HG03139 (cell line): Measurements from ENCODE around the gene EPN2.

Source experiments
- ATAC-seq: cut with Tn5 transposase; IDR thresholded peaks from one replicate; pipeline ENCODE4 v1.9.1; 2021; ENCODE audit not compliant: unreplicated experiment

The EPN2 gene

DNA sequence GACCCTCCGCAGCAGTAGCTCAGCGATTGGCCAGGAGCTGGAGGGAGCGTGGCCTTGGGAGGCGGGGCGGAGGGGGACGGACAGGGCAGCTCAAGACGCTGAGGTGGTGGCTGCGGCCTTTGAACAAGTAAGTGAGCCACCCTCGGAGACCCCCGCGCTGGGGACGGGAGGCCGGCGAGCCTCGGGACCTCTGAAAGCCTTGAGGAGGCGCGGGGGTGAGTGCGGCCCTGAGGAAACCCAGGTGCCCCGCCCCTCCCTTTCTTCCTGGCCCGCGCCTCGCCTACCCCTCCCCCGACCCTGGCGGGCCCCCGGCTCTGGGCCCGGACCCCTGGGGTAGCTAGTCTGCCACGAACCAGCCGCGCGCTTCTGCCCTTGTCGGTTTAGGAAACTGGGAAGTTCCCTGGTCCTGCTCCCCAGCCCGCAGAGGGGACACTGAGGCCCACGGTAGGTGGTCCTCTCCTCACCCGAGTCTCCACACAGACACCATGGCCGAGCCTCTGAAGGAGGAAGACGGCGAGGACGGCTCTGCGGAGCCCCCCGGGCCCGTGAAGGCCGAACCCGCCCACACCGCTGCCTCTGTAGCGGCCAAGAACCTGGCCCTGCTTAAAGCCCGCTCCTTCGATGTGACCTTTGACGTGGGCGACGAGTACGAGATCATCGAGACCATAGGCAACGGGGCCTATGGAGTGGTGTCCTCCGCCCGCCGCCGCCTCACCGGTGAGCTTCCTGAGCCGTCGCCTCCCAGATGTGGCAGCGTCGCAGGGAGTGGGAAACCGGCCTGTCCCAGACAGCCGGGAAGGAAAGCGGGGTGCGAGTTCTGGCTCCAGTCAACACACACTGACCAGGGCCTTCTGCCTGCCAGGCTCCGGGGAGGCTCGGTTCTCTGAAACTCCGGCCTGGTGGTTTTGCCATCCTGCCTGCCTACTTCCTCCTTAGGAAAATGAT lies 141.5 kb downstream of the EPN2 start, which contains the start of gene MAPK7:
TSS of gene MAPK7 (plus strand) at position 83 of the 945 bp plus-strand sequence. CDS start at position 486, 403 bp downstream.
- ATAC-seq = no peak

DNA sequence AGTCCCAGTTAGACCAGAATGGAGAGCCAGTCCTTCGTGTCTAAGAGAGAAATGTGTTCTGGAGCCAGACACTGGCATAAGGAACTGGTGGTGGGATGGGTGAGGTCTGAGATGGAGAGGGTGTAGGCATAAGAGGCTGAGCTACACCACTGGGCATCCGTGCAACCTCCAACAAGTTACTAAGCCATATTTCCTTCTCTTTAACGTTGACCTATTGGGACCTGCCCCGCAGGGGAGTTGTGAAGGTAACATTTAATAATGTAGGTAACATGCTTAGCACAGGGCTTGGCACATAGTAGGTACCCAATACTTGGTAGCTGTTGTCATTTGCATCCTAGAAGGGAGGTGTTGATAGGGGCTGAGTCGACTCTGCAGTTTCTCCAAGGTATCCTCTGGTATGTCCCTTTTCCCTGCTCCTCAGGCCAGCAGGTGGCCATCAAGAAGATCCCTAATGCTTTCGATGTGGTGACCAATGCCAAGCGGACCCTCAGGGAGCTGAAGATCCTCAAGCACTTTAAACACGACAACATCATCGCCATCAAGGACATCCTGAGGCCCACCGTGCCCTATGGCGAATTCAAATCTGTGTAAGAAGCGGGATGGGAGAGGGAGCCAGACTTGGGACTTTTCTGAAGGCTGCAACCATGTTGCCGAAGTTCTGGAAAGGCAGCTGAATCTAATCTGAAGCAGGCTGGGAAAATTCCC lies 142.3 kb downstream of the EPN2 start:
- ATAC-seq = no peak

DNA sequence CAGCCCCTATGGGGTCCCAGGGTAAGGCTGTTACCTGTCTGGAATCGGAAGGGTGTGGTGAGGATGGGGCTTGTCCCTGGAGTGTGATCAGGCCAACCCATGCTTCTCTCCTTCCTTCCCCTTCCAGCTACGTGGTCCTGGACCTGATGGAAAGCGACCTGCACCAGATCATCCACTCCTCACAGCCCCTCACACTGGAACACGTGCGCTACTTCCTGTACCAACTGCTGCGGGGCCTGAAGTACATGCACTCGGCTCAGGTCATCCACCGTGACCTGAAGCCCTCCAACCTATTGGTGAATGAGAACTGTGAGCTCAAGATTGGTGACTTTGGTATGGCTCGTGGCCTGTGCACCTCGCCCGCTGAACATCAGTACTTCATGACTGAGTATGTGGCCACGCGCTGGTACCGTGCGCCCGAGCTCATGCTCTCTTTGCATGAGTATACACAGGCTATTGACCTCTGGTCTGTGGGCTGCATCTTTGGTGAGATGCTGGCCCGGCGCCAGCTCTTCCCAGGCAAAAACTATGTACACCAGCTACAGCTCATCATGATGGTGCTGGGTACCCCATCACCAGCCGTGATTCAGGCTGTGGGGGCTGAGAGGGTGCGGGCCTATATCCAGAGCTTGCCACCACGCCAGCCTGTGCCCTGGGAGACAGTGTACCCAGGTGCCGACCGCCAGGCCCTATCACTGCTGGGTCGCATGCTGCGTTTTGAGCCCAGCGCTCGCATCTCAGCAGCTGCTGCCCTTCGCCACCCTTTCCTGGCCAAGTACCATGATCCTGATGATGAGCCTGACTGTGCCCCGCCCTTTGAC lies 143.5 kb downstream of the EPN2 start:
- no peak for ATAC-seq

DNA sequence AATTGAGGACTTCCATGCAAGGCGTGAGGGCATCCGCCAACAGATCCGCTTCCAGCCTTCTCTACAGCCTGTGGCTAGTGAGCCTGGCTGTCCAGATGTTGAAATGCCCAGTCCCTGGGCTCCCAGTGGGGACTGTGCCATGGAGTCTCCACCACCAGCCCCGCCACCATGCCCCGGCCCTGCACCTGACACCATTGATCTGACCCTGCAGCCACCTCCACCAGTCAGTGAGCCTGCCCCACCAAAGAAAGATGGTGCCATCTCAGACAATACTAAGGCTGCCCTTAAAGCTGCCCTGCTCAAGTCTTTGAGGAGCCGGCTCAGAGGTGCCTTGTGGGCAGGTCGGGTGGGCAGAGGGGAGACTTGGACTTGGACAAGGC lies 144.2 kb downstream of the EPN2 start:
- ATAC-seq = no peak

DNA sequence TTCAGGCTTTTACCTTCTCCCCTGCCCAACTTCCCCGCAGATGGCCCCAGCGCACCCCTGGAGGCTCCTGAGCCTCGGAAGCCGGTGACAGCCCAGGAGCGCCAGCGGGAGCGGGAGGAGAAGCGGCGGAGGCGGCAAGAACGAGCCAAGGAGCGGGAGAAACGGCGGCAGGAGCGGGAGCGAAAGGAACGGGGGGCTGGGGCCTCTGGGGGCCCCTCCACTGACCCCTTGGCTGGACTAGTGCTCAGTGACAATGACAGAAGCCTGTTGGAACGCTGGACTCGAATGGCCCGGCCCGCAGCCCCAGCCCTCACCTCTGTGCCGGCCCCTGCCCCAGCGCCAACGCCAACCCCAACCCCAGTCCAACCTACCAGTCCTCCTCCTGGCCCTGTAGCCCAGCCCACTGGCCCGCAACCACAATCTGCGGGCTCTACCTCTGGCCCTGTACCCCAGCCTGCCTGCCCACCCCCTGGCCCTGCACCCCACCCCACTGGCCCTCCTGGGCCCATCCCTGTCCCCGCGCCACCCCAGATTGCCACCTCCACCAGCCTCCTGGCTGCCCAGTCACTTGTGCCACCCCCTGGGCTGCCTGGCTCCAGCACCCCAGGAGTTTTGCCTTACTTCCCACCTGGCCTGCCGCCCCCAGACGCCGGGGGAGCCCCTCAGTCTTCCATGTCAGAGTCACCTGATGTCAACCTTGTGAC lies 144.7 kb downstream of the EPN2 start:
- ATAC-seq = no peak

DNA sequence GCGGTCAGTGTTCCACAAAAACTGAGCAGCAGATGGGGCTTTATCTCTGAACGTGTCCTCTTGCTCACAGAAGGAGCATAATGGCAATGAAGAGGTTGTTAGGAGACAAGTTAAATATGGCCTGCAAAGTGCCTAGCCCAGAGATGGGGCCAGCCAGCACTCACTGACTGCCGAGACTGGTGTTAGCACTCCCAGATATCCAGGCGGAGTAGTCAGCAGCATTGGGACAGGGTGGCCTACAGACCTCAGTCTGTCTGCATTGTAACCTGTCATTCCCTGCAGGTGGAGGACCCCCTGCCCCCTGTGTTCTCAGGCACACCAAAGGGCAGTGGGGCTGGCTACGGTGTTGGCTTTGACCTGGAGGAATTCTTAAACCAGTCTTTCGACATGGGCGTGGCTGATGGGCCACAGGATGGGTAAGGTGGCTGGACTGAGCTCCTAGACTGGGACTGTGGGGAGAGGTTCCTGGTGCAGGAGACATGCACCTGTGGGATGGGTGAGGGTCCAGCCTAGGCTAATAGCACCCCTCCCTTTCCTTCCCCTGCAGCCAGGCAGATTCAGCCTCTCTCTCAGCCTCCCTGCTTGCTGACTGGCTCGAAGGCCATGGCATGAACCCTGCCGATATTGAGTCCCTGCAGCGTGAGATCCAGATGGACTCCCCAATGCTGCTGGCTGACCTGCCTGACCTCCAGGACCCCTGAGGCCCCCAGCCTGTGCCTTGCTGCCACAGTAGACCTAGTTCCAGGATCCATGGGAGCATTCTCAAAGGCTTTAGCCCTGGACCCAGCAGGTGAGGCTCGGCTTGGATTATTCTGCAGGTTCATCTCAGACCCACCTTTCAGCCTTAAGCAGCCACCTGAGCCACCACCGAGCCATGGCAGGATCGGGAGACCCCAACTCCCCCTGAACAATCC lies 145.6 kb downstream of the EPN2 start:
- ATAC-seq = no peak

DNA sequence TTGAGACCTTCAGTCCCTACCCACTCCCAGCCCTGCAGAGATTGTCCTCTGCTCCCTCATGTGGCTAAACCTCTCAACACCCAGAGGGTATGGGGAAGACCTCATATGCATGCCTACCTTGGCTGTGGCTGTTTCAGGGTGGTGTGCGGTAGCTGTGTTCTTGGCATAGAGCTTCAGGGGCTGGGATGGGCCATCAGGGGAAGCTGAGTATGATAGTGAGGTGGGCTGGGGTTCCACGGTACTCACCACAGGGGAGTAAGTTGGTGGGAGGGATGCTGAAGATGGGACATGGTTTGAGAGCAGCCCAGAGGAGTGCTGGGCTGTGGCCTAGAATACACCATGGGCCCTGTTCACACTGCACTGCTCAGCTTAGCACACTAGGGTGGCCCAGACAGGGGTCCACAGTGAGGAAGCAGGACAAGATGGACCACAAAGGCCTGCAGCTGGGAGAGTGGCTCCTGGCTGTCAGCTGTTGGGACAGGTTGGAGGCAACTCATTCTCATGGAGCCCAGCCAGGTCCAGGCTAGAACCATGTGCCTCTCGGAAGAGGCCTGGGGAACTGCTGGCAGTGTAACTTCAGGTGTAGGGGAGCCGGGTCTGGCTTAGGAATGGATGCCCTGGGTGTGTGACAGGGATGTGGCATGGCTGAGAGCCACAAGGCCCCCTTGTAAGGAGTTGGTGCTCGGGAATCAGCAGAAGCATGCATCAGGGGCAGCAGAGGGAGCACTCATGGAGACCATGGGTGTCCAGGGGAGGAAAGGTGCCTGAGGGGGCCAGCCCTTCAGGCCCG lies 146.7 kb downstream of the EPN2 start:
- ATAC-seq = no peak

DNA sequence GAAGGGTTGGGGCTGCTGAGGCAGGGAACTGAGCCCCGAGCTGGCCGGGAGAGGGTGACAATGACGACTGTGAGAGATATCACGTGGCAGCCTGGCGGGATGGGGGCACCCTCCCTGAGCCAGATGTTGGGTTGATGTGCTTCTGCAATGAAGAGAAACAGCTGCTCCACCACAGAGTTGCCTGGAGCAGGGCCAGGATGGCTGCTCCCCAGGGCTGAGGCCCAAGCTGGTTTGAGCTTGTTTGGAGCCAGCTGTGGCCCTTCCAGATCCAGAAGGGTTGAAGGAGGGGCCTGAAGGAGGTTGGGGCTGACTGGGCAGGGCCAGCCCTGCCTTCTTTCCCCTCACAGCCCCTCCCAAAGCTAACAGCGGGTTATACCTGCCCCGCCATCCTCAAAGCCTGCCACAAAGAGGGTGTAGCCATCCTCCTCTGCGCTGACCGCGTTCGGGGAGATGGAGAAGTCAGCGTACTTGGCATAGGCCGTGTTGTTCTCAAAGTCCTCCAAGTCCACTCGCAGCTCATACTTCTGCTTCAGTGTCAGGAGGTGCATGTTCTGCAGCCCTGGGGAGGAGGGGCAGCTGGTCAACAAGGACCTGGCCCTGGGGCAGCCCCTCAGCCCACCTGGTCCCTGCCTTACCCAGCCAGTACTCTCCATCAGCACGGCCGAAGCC lies 147.7 kb downstream of the EPN2 start:
- ATAC-seq = no peak

DNA sequence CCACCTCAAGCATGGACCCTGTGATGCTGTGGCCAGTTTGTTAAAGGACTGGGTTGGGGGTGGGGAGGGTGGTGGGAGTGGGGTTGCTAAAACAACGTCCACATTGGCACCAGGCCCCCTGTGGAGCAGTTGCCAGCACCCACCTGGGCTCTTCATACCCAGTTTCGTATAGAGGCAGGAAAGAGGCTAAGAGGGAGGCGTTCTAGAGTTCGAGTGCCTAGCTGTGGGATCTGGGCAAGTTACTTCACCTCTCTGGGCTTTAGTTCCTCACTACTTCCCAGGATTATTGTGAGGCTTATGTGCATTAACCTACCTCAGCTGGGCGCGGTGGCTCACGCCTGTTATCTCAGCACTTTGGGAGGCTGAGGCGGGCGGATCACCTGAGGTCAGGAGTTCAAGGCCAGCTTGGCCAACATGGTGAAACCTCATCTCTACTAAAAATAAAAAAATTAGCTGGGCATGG lies 148.4 kb downstream of the EPN2 start:
- ATAC-seq = no peak
